Activated T-cell treated with anti-CD3 and anti-CD28 coated beads, Interleukin-2, amount 50 U/mL, for 24 hours (primary cell): ENCODE results near the gene MAGEA2.
"Not testable (repeated sequence)": the region's sequence is repeated elsewhere in the genome, so short reads cannot be mapped to it uniquely, and the experiment has no call there.

ENCODE experiments used
- DNase-seq: peaks from one replicate; pipeline ENCODE4 v3.0.0-alpha.2; 2020
- H3K27ac Mint-ChIP-seq: 2 replicates; pipeline ENCODE4 v1.8.0; 2020; ENCODE audit warnings: mild to moderate bottlenecking, mixed read lengths
- H3K27me3 Mint-ChIP-seq: 2 replicates; pipeline ENCODE4 v1.8.0; 2020; ENCODE audit warnings: mixed read lengths
- H3K36me3 Mint-ChIP-seq: 2 replicates; pipeline ENCODE4 v1.8.0; 2020; ENCODE audit warnings: low read depth, mixed read lengths
- H3K4me1 Mint-ChIP-seq: 2 replicates; pipeline ENCODE4 v1.8.0; 2020; ENCODE audit warnings: low read depth, mixed read lengths
- H3K4me3 Mint-ChIP-seq: 2 replicates; pipeline ENCODE4 v1.8.0; 2020; ENCODE audit warnings: mild to moderate bottlenecking, moderate library complexity, mixed read lengths
- H3K9me3 Mint-ChIP-seq: 2 replicates; pipeline ENCODE4 v1.8.0; 2020; ENCODE audit warnings: mixed read lengths

Gene MAGEA2

DNA sequence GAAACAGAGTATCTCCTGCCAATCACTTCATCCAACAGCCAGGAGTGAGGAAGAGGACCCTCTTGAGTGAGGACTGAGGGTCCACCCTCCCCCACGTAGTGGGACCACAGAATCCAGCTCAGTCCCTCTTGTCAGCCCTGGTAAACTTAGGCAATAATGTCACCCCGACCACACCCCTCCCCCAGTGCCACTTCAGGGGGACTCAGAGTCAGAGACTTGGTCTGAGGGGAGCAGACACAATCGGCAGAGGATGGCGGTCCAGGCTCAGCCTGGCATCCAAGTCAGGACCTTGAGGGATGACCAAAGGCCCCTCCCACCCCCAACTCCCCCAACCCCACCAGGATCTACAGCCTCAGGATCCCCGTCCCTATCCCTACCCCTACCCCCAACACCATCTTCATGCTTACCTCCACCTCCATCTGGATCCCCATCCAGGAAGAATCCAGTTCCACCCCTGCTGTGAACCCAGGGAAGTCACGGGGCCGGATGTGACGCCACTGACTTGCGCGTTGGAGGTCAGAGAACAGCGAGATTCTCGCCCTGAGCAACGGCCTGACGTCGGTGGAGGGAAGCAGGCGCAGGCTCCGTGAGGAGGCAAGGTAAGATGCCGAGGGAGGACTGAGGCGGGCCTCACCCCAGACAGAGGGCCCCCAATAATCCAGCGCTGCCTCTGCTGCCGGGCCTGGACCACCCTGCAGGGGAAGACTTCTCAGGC lies 20.2 kb downstream of the MAGEA2 start, which contains the start of the genes CSAG1 and MAGEA12:
CSAG1 (minus strand) TSS at position 461 of the 715 bp plus-strand sequence. CDS start 1,261 bp downstream, outside the sequence.
MAGEA12 (plus strand) TSS at position 497 of the 715 bp plus-strand sequence. CDS start 2,405 bp downstream, outside the sequence.
- peak; percentile 1 for DNase-seq
- H3K27me3 Mint-ChIP-seq = peaks cover 22% of the 10 kb centered on the region
- no peaks in the 10 kb centered on the region for H3K4me1 Mint-ChIP-seq
- H3K36me3 Mint-ChIP-seq = no peaks in the 10 kb centered on the region
- H3K27ac Mint-ChIP-seq = no peak within 1 kb of the TSS
- H3K4me3 Mint-ChIP-seq = no peak within 1 kb of the TSS
- no peaks in the 10 kb centered on the region for H3K9me3 Mint-ChIP-seq

DNA sequence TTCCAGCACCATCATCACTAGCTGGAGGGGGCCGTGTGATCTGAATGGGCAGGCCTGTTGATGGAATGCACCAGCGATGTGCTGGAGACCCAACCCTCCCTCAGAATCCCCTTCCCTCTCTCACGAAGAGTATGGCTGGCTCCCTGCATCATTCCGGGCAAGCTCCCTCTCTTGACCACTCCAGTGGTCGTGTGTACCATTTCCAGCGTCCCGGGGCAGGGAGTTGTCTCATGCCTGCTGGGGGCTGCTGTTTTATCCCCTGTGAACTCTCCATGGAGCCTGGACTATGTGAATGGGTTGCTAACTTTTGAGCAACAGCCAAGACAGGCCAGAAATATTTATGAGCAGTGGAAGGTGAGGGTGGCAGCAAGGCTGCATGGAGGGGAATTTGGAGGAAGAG lies 28.2 kb downstream of the MAGEA2 start:
- Mint-ChIP-seq H3K27me3 (peaks cover 37% of the 10 kb centered on the region), H3K4me1 (no peaks in the 10 kb centered on the region), H3K9me3 (no peaks in the 10 kb centered on the region), H3K27ac (no peak overlapping the region), H3K36me3 (no peaks in the 10 kb centered on the region), H3K4me3 (no peak overlapping the region)
- no peak for DNase-seq

DNA sequence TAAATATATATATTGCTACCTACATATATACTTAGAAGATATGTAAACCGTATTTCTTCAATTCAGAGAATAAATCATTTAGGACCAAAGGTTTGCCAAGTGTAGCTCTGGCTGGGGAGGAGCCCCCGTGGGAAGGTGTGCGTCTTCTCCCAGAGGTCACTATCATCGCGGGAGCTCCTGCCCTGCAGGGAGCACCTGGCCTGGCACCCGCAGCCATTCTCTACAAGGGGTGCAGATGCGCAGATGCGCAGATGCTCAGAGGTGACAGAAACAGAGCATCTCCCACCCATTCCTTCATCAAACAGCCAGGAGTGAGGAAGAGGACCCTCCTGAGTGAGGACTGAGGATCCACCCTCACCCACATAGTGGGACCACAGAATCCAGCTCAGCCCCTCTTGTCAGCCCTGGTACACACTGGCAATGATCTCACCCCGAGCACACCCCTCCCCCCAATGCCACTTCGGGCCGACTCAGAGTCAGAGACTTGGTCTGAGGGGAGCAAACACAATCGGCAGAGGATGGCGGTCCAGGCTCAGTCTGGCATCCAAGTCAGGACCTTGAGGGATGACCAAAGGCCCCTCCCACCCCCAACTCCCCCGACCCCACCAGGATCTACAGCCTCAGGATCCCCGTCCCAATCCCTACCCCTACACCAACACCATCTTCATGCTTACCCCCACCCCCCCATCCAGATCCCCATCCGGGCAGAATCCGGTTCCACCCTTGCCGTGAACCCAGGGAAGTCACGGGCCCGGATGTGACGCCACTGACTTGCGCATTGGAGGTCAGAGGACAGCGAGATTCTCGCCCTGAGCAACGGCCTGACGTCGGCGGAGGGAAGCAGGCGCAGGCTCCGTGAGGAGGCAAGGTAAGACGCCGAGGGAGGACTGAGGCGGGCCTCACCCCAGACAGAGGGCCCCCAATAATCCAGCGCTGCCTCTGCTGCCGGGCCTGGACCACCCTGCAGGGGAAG lies 39.5 kb downstream of the MAGEA2 start, which contains the start of gene MAGEA2B:
MAGEA2B (plus strand) TSS at position 814 of the 973 bp plus-strand sequence. CDS start 2,479 bp downstream, outside the sequence.
- H3K9me3 Mint-ChIP-seq, H3K36me3 Mint-ChIP-seq, H3K27ac Mint-ChIP-seq, H3K4me1 Mint-ChIP-seq, H3K4me3 Mint-ChIP-seq, DNase-seq, H3K27me3 Mint-ChIP-seq: not testable (repeated sequence)

GRCh38 chrX:152713195-152713594 lies 40.4 kb downstream of the MAGEA2 start:
- not testable (repeated sequence) for H3K27ac Mint-ChIP-seq, H3K4me3 Mint-ChIP-seq, H3K36me3 Mint-ChIP-seq, H3K4me1 Mint-ChIP-seq, H3K9me3 Mint-ChIP-seq, H3K27me3 Mint-ChIP-seq, DNase-seq

- H3K27me3 Mint-ChIP-seq, H3K4me3 Mint-ChIP-seq, H3K9me3 Mint-ChIP-seq, H3K27ac Mint-ChIP-seq, H3K36me3 Mint-ChIP-seq, H3K4me1 Mint-ChIP-seq, DNase-seq: not testable (repeated sequence)
Measured at GRCh38 chrX:152709173-152709572, 44.5 kb downstream of the MAGEA2 start, which contains the start of gene CSAG2. CSAG2 (minus strand) TSS chrX:152709273; CDS start chrX:152709112, 161 bp downstream.

DNA sequence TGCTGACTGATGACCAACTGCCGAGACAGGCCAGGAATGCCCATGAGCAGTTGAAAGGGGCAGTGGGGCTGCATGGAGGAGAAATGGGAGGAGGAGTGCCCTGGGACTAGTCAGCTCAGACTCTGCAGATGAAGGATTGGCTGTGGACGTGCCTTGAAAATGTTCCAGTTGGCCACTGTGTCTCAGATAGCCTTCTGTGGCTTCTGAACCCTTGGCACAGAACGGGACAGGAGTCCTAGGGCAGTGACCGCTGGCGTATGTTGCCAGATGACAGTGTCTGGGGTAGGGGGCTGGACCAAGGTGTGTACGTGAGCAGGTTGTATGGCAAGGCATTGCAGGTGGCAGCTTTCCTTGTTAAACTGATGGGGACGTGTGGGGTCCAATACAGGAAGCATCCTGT lies 47.1 kb downstream of the MAGEA2 start:
- H3K36me3 Mint-ChIP-seq, H3K27ac Mint-ChIP-seq, H3K4me1 Mint-ChIP-seq, H3K27me3 Mint-ChIP-seq, H3K9me3 Mint-ChIP-seq, H3K4me3 Mint-ChIP-seq, DNase-seq: not testable (repeated sequence)

GRCh38 chrX:152700390-152700789 lies 53.3 kb downstream of the MAGEA2 start:
- not testable (repeated sequence) for DNase-seq, H3K27ac Mint-ChIP-seq, H3K36me3 Mint-ChIP-seq, H3K4me1 Mint-ChIP-seq, H3K4me3 Mint-ChIP-seq, H3K27me3 Mint-ChIP-seq, H3K9me3 Mint-ChIP-seq
